ENCODE data around the gene COQ8B.
"Not testable (repeated sequence)": the region's sequence is repeated elsewhere in the genome, so short reads cannot be mapped to it uniquely, and the experiment has no call there.

The COQ8B gene

GRCh38 chr19:40716482-40717324 lies at the start of gene COQ8B, which contains the start of gene ITPKC:
TSS of gene COQ8B (minus strand) at chr19:40716886. CDS start at chr19:40714632, 2,254 bp downstream.
TSS of gene ITPKC (plus strand) at chr19:40717112. CDS start at chr19:40717136, 24 bp downstream.
- H3K4me3 ChIP-seq (ENCODE audit: control insufficient read depth, low read depth, low read length) = peak within 1 kb of the TSS; percentile 89
- DNase-seq (ENCODE audit: low read depth) = peak; percentile 82
- no peak for TF ChIP-seq CTCF (IDR thresholded peaks at IDR 0.05; ENCODE audit: control insufficient read depth, insufficient read depth, low read depth, low read length, missing control alignments)

GRCh38 chr19:40766385-40766784 lies 49.7 kb upstream of the COQ8B start:
- not testable (repeated sequence) for DNase-seq (ENCODE audit: low read depth); H3K4me3 ChIP-seq (ENCODE audit: control insufficient read depth, low read depth, low read length)

GRCh38 chr19:40763963-40764362 lies 47.3 kb upstream of the COQ8B start:
- TF ChIP-seq CTCF (IDR thresholded peaks at IDR 0.05; ENCODE audit: control insufficient read depth, insufficient read depth, low read depth, low read length, missing control alignments) = no peak
- no peak overlapping the region for H3K4me3 ChIP-seq (ENCODE audit: control insufficient read depth, low read depth, low read length)
- DNase-seq (ENCODE audit: low read depth) = no peak

- TF ChIP-seq CTCF (IDR thresholded peaks at IDR 0.05; ENCODE audit: control insufficient read depth, insufficient read depth, low read depth, low read length, missing control alignments) = no peak
- DNase-seq (ENCODE audit: low read depth) = no peak
- H3K4me3 ChIP-seq (ENCODE audit: control insufficient read depth, low read depth, low read length) = no peak overlapping the region
Measured at GRCh38 chr19:40763526-40763925, 46.8 kb upstream of the COQ8B start.

GRCh38 chr19:40762754-40763470 lies 46.2 kb upstream of the COQ8B start:
- TF ChIP-seq CTCF (IDR thresholded peaks at IDR 0.05; ENCODE audit: control insufficient read depth, insufficient read depth, low read depth, low read length, missing control alignments) = no peak
- DNase-seq (ENCODE audit: low read depth) = no peak
- no peak overlapping the region for H3K4me3 ChIP-seq (ENCODE audit: control insufficient read depth, low read depth, low read length)

GRCh38 chr19:40759352-40759751 lies 42.7 kb upstream of the COQ8B start:
- no peak for TF ChIP-seq CTCF (IDR thresholded peaks at IDR 0.05; ENCODE audit: control insufficient read depth, insufficient read depth, low read depth, low read length, missing control alignments)
- H3K4me3 ChIP-seq (ENCODE audit: control insufficient read depth, low read depth, low read length) = no peak overlapping the region
- DNase-seq (ENCODE audit: low read depth) = no peak

GRCh38 chr19:40758491-40758890 lies 41.8 kb upstream of the COQ8B start:
- H3K4me3 ChIP-seq (ENCODE audit: control insufficient read depth, low read depth, low read length) = no peak overlapping the region
- no peak for DNase-seq (ENCODE audit: low read depth)
- TF ChIP-seq CTCF (IDR thresholded peaks at IDR 0.05; ENCODE audit: control insufficient read depth, insufficient read depth, low read depth, low read length, missing control alignments) = no peak

Data from AG09309 (cell line).